Measurements from ENCODE around the gene CEP192. TPM values are rescaled to one million over a fixed set of nuclear protein-coding genes. Genes with fewer than 3 reads are reported as not detected.

The CEP192 gene
- total RNA-seq, 1 donor from 2014 or later: 13.9 TPM

DNA sequence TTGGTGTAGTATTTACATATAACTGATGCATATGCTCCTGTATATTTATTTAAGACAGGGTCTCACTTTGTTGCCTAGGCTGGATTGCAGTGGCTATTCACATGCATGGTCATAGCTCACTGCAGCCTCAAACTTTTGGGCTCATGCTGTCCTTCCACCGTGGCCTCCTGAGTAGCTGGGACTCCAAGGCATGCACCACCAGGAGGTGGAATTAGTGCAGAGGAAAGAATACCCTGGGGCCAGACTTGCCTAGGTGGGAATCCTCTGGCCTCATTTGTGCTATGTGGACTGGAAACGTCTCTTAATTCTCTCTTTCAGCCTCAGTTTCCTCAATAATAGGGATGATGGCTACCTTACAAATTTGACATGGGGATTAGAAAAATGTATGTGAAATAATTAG, 2.3 kb downstream of the CEP192 start:
- no peaks in the 10 kb centered on the region for H3K9me3 ChIP-seq (ENCODE audit: insufficient read depth, low read depth, low read length)
- H3K79me2 ChIP-seq (ENCODE audit: insufficient read depth, low read length): peaks cover 71% of the 10 kb centered on the region
- Mint-ChIP-seq H3K4me1 (ENCODE audit: low read depth, unreplicated experiment) (peaks cover 15% of the 10 kb centered on the region), H3K9me3 (ENCODE audit: unreplicated experiment) (no peaks in the 10 kb centered on the region), H3K36me3 (ENCODE audit: low read depth, unreplicated experiment) (peaks cover 2% of the 10 kb centered on the region), H3K4me3 (ENCODE audit: unreplicated experiment) (no peak overlapping the region), H3K27ac (ENCODE audit: unreplicated experiment) (no peak overlapping the region), H3K27me3 (ENCODE audit: low read depth, unreplicated experiment) (no peaks in the 10 kb centered on the region)
- H3K27me3 ChIP-seq (ENCODE audit: insufficient read depth, low read length): no peaks in the 10 kb centered on the region
- TF ChIP-seq, protein P1, sequence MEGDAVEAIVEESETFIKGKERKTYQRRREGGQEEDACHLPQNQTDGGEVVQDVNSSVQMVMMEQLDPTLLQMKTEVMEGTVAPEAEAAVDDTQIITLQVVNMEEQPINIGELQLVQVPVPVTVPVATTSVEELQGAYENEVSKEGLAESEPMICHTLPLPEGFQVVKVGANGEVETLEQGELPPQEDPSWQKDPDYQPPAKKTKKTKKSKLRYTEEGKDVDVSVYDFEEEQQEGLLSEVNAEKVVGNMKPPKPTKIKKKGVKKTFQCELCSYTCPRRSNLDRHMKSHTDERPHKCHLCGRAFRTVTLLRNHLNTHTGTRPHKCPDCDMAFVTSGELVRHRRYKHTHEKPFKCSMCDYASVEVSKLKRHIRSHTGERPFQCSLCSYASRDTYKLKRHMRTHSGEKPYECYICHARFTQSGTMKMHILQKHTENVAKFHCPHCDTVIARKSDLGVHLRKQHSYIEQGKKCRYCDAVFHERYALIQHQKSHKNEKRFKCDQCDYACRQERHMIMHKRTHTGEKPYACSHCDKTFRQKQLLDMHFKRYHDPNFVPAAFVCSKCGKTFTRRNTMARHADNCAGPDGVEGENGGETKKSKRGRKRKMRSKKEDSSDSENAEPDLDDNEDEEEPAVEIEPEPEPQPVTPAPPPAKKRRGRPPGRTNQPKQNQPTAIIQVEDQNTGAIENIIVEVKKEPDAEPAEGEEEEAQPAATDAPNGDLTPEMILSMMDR (IDR thresholded peaks at IDR 0.05; ENCODE audit: insufficient read depth, low read depth, low read length): no peak
- TF ChIP-seq EZH2 (IDR thresholded peaks at IDR 0.05; ENCODE audit: insufficient read depth, low read length): no peak
- H3K4me2 ChIP-seq (ENCODE audit: low read length): peak overlapping the region; percentile 99
- H3K36me3 ChIP-seq (ENCODE audit: insufficient read depth, low read length): no peaks in the 10 kb centered on the region
- peaks cover 14% of the 10 kb centered on the region for H3K4me1 ChIP-seq (ENCODE audit: insufficient read depth, low read length)
- H4K20me1 ChIP-seq (ENCODE audit: insufficient read depth, low read length): peaks cover 43% of the 10 kb centered on the region
- H3K4me3 ChIP-seq (ENCODE audit: insufficient read depth, low read depth, low read length): no peak overlapping the region
- H3K27ac ChIP-seq (ENCODE audit: low read depth, low read length): no peak overlapping the region
- no peak overlapping the region for H3K9ac ChIP-seq (ENCODE audit: low read length)
- DNase-seq (ENCODE audit: low read depth) (no peak), FAIRE-seq (no peak)
- H2AFZ ChIP-seq (ENCODE audit: low read depth, low read length): no peak overlapping the region

DNA sequence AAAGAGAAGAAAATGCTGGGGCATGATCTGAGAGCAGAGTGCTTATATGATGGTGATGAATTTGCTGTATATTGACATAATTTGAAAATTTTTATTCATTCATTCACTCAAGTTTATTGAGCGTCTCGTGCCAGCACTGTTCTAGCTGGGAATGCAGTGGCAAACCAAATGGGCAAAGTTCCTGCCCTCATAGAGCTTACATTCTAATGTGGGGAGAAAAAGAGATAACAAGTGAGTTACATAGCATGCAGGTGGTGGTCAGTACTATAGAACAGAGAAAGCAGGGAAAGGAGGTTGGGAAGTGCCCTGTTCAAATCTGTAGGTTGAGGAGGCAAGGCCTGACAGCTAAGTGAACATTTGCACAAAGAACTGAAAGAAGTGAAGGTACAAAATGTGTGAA, 4.3 kb downstream of the CEP192 start:
- H3K36me3 ChIP-seq (ENCODE audit: insufficient read depth, low read length): no peaks in the 10 kb centered on the region
- DNase-seq (ENCODE audit: low read depth) (no peak), FAIRE-seq (no peak)
- Mint-ChIP-seq H3K4me3 (ENCODE audit: unreplicated experiment) (no peak overlapping the region), H3K27me3 (ENCODE audit: low read depth, unreplicated experiment) (no peaks in the 10 kb centered on the region), H3K9me3 (ENCODE audit: unreplicated experiment) (no peaks in the 10 kb centered on the region), H3K36me3 (ENCODE audit: low read depth, unreplicated experiment) (peaks cover 2% of the 10 kb centered on the region), H3K4me1 (ENCODE audit: low read depth, unreplicated experiment) (peaks cover 10% of the 10 kb centered on the region), H3K27ac (ENCODE audit: unreplicated experiment) (no peak overlapping the region)
- no peak overlapping the region for H3K4me3 ChIP-seq (ENCODE audit: insufficient read depth, low read depth, low read length)
- no peaks in the 10 kb centered on the region for H3K9me3 ChIP-seq (ENCODE audit: insufficient read depth, low read depth, low read length)
- no peak overlapping the region for H3K27ac ChIP-seq (ENCODE audit: low read depth, low read length)
- peaks cover 47% of the 10 kb centered on the region for H4K20me1 ChIP-seq (ENCODE audit: insufficient read depth, low read length)
- no peak overlapping the region for H3K4me2 ChIP-seq (ENCODE audit: low read length)
- TF ChIP-seq EZH2 (IDR thresholded peaks at IDR 0.05; ENCODE audit: insufficient read depth, low read length): no peak
- TF ChIP-seq, protein P1 (IDR thresholded peaks at IDR 0.05; ENCODE audit: insufficient read depth, low read depth, low read length): no peak
- no peak overlapping the region for H2AFZ ChIP-seq (ENCODE audit: low read depth, low read length)
- no peaks in the 10 kb centered on the region for H3K27me3 ChIP-seq (ENCODE audit: insufficient read depth, low read length)
- H3K9ac ChIP-seq (ENCODE audit: low read length): no peak overlapping the region
- peaks cover 11% of the 10 kb centered on the region for H3K4me1 ChIP-seq (ENCODE audit: insufficient read depth, low read length)
- peaks cover 88% of the 10 kb centered on the region for H3K79me2 ChIP-seq (ENCODE audit: insufficient read depth, low read length)

DNA sequence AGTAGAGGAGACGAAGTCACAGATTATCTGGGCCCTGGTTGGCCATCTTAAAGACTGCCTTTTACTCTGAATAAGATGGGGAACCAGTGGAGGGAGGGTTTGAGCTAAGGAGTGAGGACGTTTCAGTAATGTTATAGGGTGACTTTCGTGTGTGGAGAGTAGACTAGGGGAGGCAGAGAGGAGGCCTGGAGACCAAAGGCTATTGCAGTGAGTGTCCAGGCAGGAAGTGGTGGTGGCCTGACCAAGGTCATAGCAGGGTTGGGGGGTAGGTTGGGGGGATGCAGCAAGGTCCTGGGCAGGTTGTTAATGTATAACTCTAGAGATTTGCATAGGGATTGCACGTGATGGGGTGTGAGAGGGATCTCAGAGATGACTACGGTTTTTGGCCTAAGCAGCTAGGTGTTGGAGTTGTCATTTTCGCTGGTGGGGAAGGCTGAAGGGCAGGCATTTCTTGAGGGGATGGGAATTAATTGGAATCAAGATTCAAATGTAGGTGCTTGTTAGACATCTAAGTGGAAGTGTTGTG, 4.9 kb downstream of the CEP192 start:
- Histone ChIP-seq H3K4me3 (ENCODE audit: insufficient read depth, low read depth, low read length) (no peak overlapping the region), H3K4me2 (ENCODE audit: low read length) (no peak overlapping the region), H3K27me3 (ENCODE audit: insufficient read depth, low read length) (no peaks in the 10 kb centered on the region), H3K79me2 (ENCODE audit: insufficient read depth, low read length) (peaks cover 94% of the 10 kb centered on the region), H3K4me1 (ENCODE audit: insufficient read depth, low read length) (peaks cover 7% of the 10 kb centered on the region), H3K9me3 (ENCODE audit: insufficient read depth, low read depth, low read length) (no peaks in the 10 kb centered on the region), H3K9ac (ENCODE audit: low read length) (no peak overlapping the region), H4K20me1 (ENCODE audit: insufficient read depth, low read length) (peaks cover 47% of the 10 kb centered on the region), H2AFZ (ENCODE audit: low read depth, low read length) (no peak overlapping the region), H3K36me3 (ENCODE audit: insufficient read depth, low read length) (no peaks in the 10 kb centered on the region), H3K27ac (ENCODE audit: low read depth, low read length) (no peak overlapping the region)
- no peak overlapping the region for H3K27ac Mint-ChIP-seq (ENCODE audit: unreplicated experiment)
- H3K4me3 Mint-ChIP-seq (ENCODE audit: unreplicated experiment): no peak overlapping the region
- peaks cover 2% of the 10 kb centered on the region for H3K36me3 Mint-ChIP-seq (ENCODE audit: low read depth, unreplicated experiment)
- H3K4me1 Mint-ChIP-seq (ENCODE audit: low read depth, unreplicated experiment): peaks cover 10% of the 10 kb centered on the region
- no peaks in the 10 kb centered on the region for H3K9me3 Mint-ChIP-seq (ENCODE audit: unreplicated experiment)
- TF ChIP-seq EZH2 (IDR thresholded peaks at IDR 0.05; ENCODE audit: insufficient read depth, low read length): no peak
- TF ChIP-seq, protein P1 (IDR thresholded peaks at IDR 0.05; ENCODE audit: insufficient read depth, low read depth, low read length): no peak
- FAIRE-seq: no peak
- H3K27me3 Mint-ChIP-seq (ENCODE audit: low read depth, unreplicated experiment): no peaks in the 10 kb centered on the region
- no peak for DNase-seq (ENCODE audit: low read depth)
